Endothelial cell of umbilical vein (primary cell): ENCODE results near the gene CSF2. TPM values are rescaled to one million over a fixed set of nuclear protein-coding genes. Genes with fewer than 3 reads are reported as not detected.
A peak's percentile ranks its signal among the peaks of the same experiment; 100 is the strongest.

ENCODE experiments used
- BruUV-seq: library from RNA; stranded (reverse); fragments of 400-500 nt; replicated peaks from 2 replicates; lab custom pipeline; 2021; lab: Mats Ljungman, UMichigan
- CTCF ChIA-PET: fragments of 300-600, 350-600 bp; sonication (Branson Sonifier 250); formaldehyde crosslinking; loops from one replicate; lab custom pipeline; 2021; ENCODE audit warnings: antibody characterized with exemption, inconsistent platforms; lab: Charles Lee
- POLR2A ChIA-PET: fragments of 300-600, 350-600 bp; sonication (Branson Sonifier 250); formaldehyde crosslinking; loops from one replicate; lab custom pipeline; 2021; ENCODE audit warnings: antibody characterized with exemption, inconsistent platforms; lab: Charles Lee
- DNase-seq: peaks from one replicate; pipeline ENCODE4 v3.0.0-alpha.2; 2011; ENCODE audit warnings: low read depth, low spot score
- FAIRE-seq: peaks from 2 replicates; lab custom pipeline; 2011; peaks lifted over from hg19 to GRCh38; lab: Jason Lieb, UNC
- H2AFZ ChIP-seq: 2 replicates; pipeline ENCODE4 v1.6.0; 2012; ENCODE audit warnings: low read depth, low read length, control low read depth, inconsistent platforms
- H3K27ac ChIP-seq: 2 replicates; pipeline ENCODE4 v1.5.1; 2011; ENCODE audit warnings: low read depth, mild to moderate bottlenecking, control low read depth, low read length, moderate library complexity; ENCODE audit not compliant: insufficient read depth
- H3K27me3 ChIP-seq, 2 experiments: 2 replicates each; pipeline versions ENCODE4 v1.6.0 to v1.6.1; 2011; ENCODE audit warnings: low read length in 2 of 2, mixed read lengths in 1 of 2; ENCODE audit not compliant: control insufficient read depth in 2 of 2, insufficient read depth in 2 of 2
- H3K36me3 ChIP-seq, 2 experiments: 2 replicates in 1 of 2; 3 replicates in 1 of 2; pipeline ENCODE4 v1.5.1; 2011; ENCODE audit warnings: low read length in 2 of 2, mild to moderate bottlenecking in 1 of 2, moderate library complexity in 1 of 2; ENCODE audit not compliant: control insufficient read depth in 2 of 2, insufficient read depth in 2 of 2; ENCODE audit errors: extremely low read depth in 1 of 2
- H3K4me1 ChIP-seq: 3 replicates; pipeline ENCODE4 v1.5.1; 2011; ENCODE audit warnings: mild to moderate bottlenecking, low read length; ENCODE audit not compliant: control insufficient read depth, insufficient read depth; ENCODE audit errors: extremely low read depth
- H3K4me2 ChIP-seq: 2 replicates; pipeline ENCODE4 v1.6.1; 2011; ENCODE audit warnings: low read length, control low read depth, mixed read lengths; ENCODE audit not compliant: insufficient read depth
- H3K4me3 ChIP-seq, 3 experiments: fragments of 200-600 bp in 1 of 3; sonication (generic), shearing (Covaris generic) in 1 of 3; replicated peaks in 1 of 3; 2 replicates each; pipeline ENCODE4 v1.5.1; 2011 to 2016; ENCODE audit warnings: control low read depth in 3 of 3, low read length in 3 of 3, mild to moderate bottlenecking in 2 of 3, inconsistent platforms in 1 of 3, low read depth in 1 of 3, moderate library complexity in 1 of 3; ENCODE audit not compliant: insufficient read depth in 1 of 3
- H3K79me2 ChIP-seq: 2 replicates; pipeline ENCODE4 v1.6.0; 2012; ENCODE audit warnings: low read length, inconsistent platforms; ENCODE audit not compliant: control insufficient read depth, insufficient read depth
- H3K9ac ChIP-seq: replicated peaks from 2 replicates; pipeline ENCODE3; 2011; ENCODE audit warnings: low read length, control low read depth; ENCODE audit not compliant: insufficient read depth; ENCODE audit errors: extremely low read depth
- H3K9me1 ChIP-seq: replicated peaks from 3 replicates; pipeline ENCODE4 v1.6.0; 2011; ENCODE audit warnings: mild to moderate bottlenecking, low read length; ENCODE audit not compliant: control insufficient read depth, insufficient read depth; ENCODE audit errors: extremely low read depth
- H3K9me3 ChIP-seq: replicated peaks from 2 replicates; pipeline ENCODE4 v1.5.1; 2012; ENCODE audit warnings: low read length, inconsistent platforms; ENCODE audit not compliant: control insufficient read depth, insufficient read depth
- H4K20me1 ChIP-seq: replicated peaks from 2 replicates; pipeline ENCODE3; 2011; ENCODE audit warnings: mild to moderate bottlenecking, low read length; ENCODE audit not compliant: control insufficient read depth, insufficient read depth; ENCODE audit errors: extremely low read depth
- CTCF ChIP-seq, 2 donors: IDR thresholded peaks; 1 replicate in 1 of 2; 2 replicates in 1 of 2; pipeline ENCODE4 v1.5.1; 2011; ENCODE audit warnings: low read length in 2 of 2, mild to moderate bottlenecking in 2 of 2, moderate library complexity in 2 of 2, control low read depth in 1 of 2, inconsistent platforms in 1 of 2, low read depth in 1 of 2; ENCODE audit not compliant: insufficient read depth in 1 of 2; ENCODE audit errors: extremely low read depth in 1 of 2
- EZH2 ChIP-seq: IDR thresholded peaks from 2 replicates; pipeline ENCODE4 v1.6.1; 2012; ENCODE audit warnings: borderline replicate concordance, low read depth, mild to moderate bottlenecking, moderate library complexity, low read length, inconsistent platforms; ENCODE audit not compliant: severe bottlenecking
- FOS ChIP-seq: IDR thresholded peaks from 2 replicates; pipeline ENCODE4 v1.6.1; 2011; ENCODE audit warnings: mild to moderate bottlenecking, low read length, moderate library complexity, borderline replicate concordance; ENCODE audit not compliant: insufficient read depth
- GATA2 ChIP-seq: IDR thresholded peaks from 2 replicates; pipeline ENCODE4 v1.7.0; 2011; ENCODE audit warnings: low read depth, mild to moderate bottlenecking, moderate library complexity, mixed read lengths, low read length; ENCODE audit not compliant: insufficient read length, insufficient read depth
- MYC ChIP-seq: IDR thresholded peaks from one replicate; pipeline ENCODE4 v1.6.1; 2011; ENCODE audit warnings: mild to moderate bottlenecking, low read depth, low read length
- POLR2AphosphoS5 ChIP-seq: IDR thresholded peaks from 2 replicates; pipeline ENCODE4 v1.6.1; 2012; ENCODE audit warnings: low read depth, mild to moderate bottlenecking, control low read depth, low read length, moderate library complexity; ENCODE audit not compliant: insufficient read depth
- dilution Hi-C: fragments of 300-500 bp; cut with MboI; formaldehyde crosslinking; loops from one replicate; pipeline ENCODE4 v1.15.0; 2019; ENCODE audit warnings: low sequenced_read_pairs; ENCODE audit not compliant: extremely low pct_ligation_motif_present
- intact Hi-C: fragments of 100-400 bp; cut with micrococcal nuclease; formaldehyde crosslinking; loops from one replicate; pipeline ENCODE4 v1.10.0; 2022
- polyA plus RNA-seq, 4 experiments: library from polyadenylated mRNA; depleted of rRNA in 3 of 4; stranded (reverse) in 3 of 4; unstranded in 1 of 4; fragments of >200 nt; gene quantifications; 2 replicates each; pipeline versions ENCODE4 v1.2.1 to v1.2.3, GENCODE V29; 2011 to 2012; ENCODE audit warnings: missing spikeins in 1 of 4
- total RNA-seq: library from RNA; stranded (reverse); gene quantifications from 2 replicates; pipeline ENCODE4 v1.2.3, GENCODE V29; 2021

CSF2 gene
- total and polyA plus RNA-seq, 2 donors (not counting 3 experiments of a cell fraction or from before 2014, with no cell fraction given): not detected

DNA sequence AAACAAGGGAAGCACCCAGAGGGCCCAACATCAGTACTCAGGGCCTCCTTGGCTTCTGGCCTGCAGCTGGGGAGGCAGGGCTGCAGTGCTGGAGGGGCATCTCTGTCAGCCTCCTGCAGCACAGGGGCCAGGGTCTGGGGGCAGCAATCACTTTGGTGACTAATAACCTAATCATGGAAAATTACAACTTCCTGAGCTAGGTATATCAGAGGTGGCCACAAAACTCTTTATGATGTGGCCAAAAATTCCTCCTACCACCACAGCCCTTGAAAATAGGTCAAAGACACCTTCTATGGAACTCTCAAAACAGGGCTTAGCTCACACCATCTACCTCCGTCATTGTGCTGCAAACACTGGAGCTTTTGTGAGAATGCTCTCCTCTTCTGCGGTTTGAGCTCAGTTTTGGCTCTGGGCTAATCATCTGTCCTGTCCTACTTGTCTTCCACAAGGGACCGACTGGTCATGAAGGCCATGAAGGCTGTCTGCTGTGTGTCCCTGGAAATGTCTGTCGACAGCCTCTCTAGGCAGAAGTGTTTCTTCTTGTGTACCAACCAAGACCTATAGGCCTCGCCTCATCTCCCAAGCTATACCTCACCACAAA, 28.6 kb downstream of the CSF2 start:
- Histone ChIP-seq H3K36me3 (no peaks in the 10 kb centered on the region), H3K9ac (no peak overlapping the region), H3K27me3 (peaks cover 0 to 4% of the 10 kb centered on the region in 2 experiments), H3K9me1 (no peaks in the 10 kb centered on the region), H3K27ac (no peak overlapping the region), H2AFZ (no peak overlapping the region), H3K9me3 (no peaks in the 10 kb centered on the region), H4K20me1 (no peaks in the 10 kb centered on the region), H3K79me2 (no peaks in the 10 kb centered on the region), H3K4me2 (no peak overlapping the region), H3K4me1 (peaks cover 17% of the 10 kb centered on the region), H3K4me3 (no peak overlapping the region)
- BruUV-seq: no TSS peak
- POLR2A ChIA-PET: no interaction called here
- intact Hi-C loops (no loop called here), dilution Hi-C loops (no loop called here)
- CTCF ChIA-PET: interaction anchor here (1.4 kb wide), 1 partner anchor 16 kb away, joined by 3 read pairs; no protein-coding TSS in a partner anchor
- no peak for TF ChIP-seq GATA2
- TF ChIP-seq CTCF (IDR thresholded peaks at IDR 0.05; ENCODE audit: extremely low read depth in 1 of 2, insufficient read depth in 1 of 2, low read depth in 1 of 2, low read length in 2 of 2): no peak
- TF ChIP-seq FOS: no peak
- no peak for TF ChIP-seq POLR2AphosphoS5
- TF ChIP-seq EZH2: no peak
- no peak for TF ChIP-seq MYC
- DNase-seq (no peak), FAIRE-seq (peak; percentile 12)
